Body of pancreas (tissue), 4 donors: Measurements from ENCODE around the gene NEO1.

ENCODE experiments used
- CTCF ChIP-seq, 7 experiments: fragments of 450-650 bp in 4 of 7; fragments of 200-600 bp in 3 of 7; sonication (generic) in 3 of 7; IDR thresholded peaks; one replicate each; pipeline ENCODE4 v1.5.1; 2016 to 2019; ENCODE audit warnings: antibody characterized with exemption in 7 of 7
- POLR2A ChIP-seq, 3 donors: fragments of 450-650 bp; IDR thresholded peaks; one replicate each; pipeline ENCODE4 v1.6.1; 2016; ENCODE audit warnings: antibody characterized with exemption in 3 of 3, mild to moderate bottlenecking in 2 of 3

- TF ChIP-seq CTCF (IDR thresholded peaks at IDR 0.05) (no peak), POLR2A (IDR thresholded peaks at IDR 0.05) (no peak)
Observed at GRCh38 chr15:73346735-73347312, 294.6 kb downstream of the NEO1 start.
